Mammary epithelial cell (primary cell): ENCODE measurements around the gene NGF.

ENCODE experiments used
- CTCF ChIP-seq, 2 donors: IDR thresholded peaks in 1 of 2; conservative IDR thresholded peaks in 1 of 2; 2 replicates each; pipeline ENCODE4 v1.5.1; 2011 to 2012; ENCODE audit warnings: inconsistent platforms in 2 of 2, low read length in 2 of 2, mild to moderate bottlenecking in 2 of 2, control low read depth in 1 of 2, low read depth in 1 of 2; ENCODE audit not compliant: insufficient read depth in 1 of 2; ENCODE audit errors: extremely low read depth in 1 of 2
- EZH2 ChIP-seq: IDR thresholded peaks from 2 replicates; pipeline ENCODE4 v1.6.1; 2012; ENCODE audit warnings: low read length, inconsistent platforms, borderline replicate concordance

GRCh38 chr1:115278211-115278610 lies 59.8 kb downstream of the NGF start:
- TF ChIP-seq CTCF (conservative IDR thresholded peaks at IDR 0.05 in 1 of 2, IDR thresholded peaks at IDR 0.05 in 1 of 2; ENCODE audit: extremely low read depth in 1 of 2, insufficient read depth in 1 of 2, low read depth in 1 of 2, low read length in 2 of 2) (no peak), EZH2 (no peak)
